GM12878 (cell line): ENCODE results near the gene MCF2L2. TPM values are rescaled to one million over a fixed set of nuclear protein-coding genes. Genes with fewer than 3 reads are reported as not detected.

Source experiments
- ATAC-seq: fragments of 200-7000 bp; cut with Tn5 transposase; 3 replicates; pipeline ENCODE4 v1.9.1; 2020; ENCODE audit warnings: mild to moderate bottlenecking, moderate library complexity
- BruUV-seq: library from RNA; stranded (reverse); fragments of 400-500 nt; replicated peaks from 2 replicates; lab custom pipeline; 2021; lab: Mats Ljungman, UMichigan
- CTCF ChIA-PET: fragments of 300-600 bp; sonication (Branson Sonifier 250); formaldehyde crosslinking; extraction: SDS; loops from one replicate; lab custom pipeline; 2021; ENCODE audit warnings: inconsistent platforms; lab: Yijun Ruan, JAX
- POLR2A ChIA-PET: fragments of 350-600 bp; formaldehyde crosslinking; extraction: SDS; loops from one replicate; lab custom pipeline; 2021; ENCODE audit warnings: inconsistent platforms; lab: Charles Lee
- RAD21 ChIA-PET: fragments of 300-600 bp; sonication (Branson Sonifier 250); formaldehyde crosslinking; loops from one replicate; lab custom pipeline; 2023; ENCODE audit warnings: antibody characterized with exemption; ENCODE audit not compliant: unreplicated experiment; lab: Charles Lee
- SMC1A ChIA-PET: fragments of 300-600 bp; sonication (Branson Sonifier 250); formaldehyde crosslinking; loops from one replicate; lab custom pipeline; 2023; ENCODE audit not compliant: unreplicated experiment, uncharacterized antibody; lab: Charles Lee
- DNase-seq: peaks from one replicate; pipeline ENCODE4 v3.0.0-alpha.2; 2011; ENCODE audit warnings: low read depth, low spot score
- FAIRE-seq: peaks from 3 replicates; lab custom pipeline; 2011; peaks lifted over from hg19 to GRCh38; lab: Jason Lieb, UNC
- H2AFZ ChIP-seq: 2 replicates; pipeline ENCODE4 v1.6.0; 2011; ENCODE audit warnings: low read depth, low read length, control low read depth; ENCODE audit not compliant: control insufficient read depth
- H3K27ac ChIP-seq: 2 replicates; pipeline ENCODE4 v1.5.1; 2011; ENCODE audit warnings: control low read depth; ENCODE audit not compliant: control insufficient read depth, insufficient read depth
- H3K27me3 ChIP-seq, 2 experiments: replicated peaks in 1 of 2; 2 replicates each; pipeline versions ENCODE4 v1.6.0 to v1.6.1; 2011; ENCODE audit warnings: low read length in 1 of 2; ENCODE audit not compliant: control insufficient read depth in 2 of 2, insufficient read depth in 2 of 2
- H3K36me3 ChIP-seq, 2 experiments: 2 replicates each; pipeline ENCODE4 v1.5.1; 2011; ENCODE audit warnings: low read length in 1 of 2; ENCODE audit not compliant: control insufficient read depth in 2 of 2, insufficient read depth in 2 of 2
- H3K4me1 ChIP-seq: 2 replicates; pipeline ENCODE4 v1.6.1; 2011; ENCODE audit warnings: mild to moderate bottlenecking, low read length, moderate library complexity, mixed read lengths; ENCODE audit not compliant: control insufficient read depth, insufficient read depth
- H3K4me2 ChIP-seq: 2 replicates; pipeline ENCODE4 v1.6.0; 2011; ENCODE audit warnings: control low read depth; ENCODE audit not compliant: control insufficient read depth, insufficient read depth
- H3K4me3 ChIP-seq: fragments of 200-600 bp; sonication (generic); 2 replicates; pipeline ENCODE4 v1.5.1; 2016
- H3K79me2 ChIP-seq: 2 replicates; pipeline ENCODE4 v1.6.0; 2011; ENCODE audit warnings: low read length; ENCODE audit not compliant: control insufficient read depth, insufficient read depth
- H3K9ac ChIP-seq: 2 replicates; pipeline ENCODE4 v1.8.0; 2011; ENCODE audit warnings: low read length, control low read depth, mixed read lengths; ENCODE audit not compliant: control insufficient read depth, insufficient read depth
- H3K9me3 ChIP-seq: replicated peaks from 3 replicates; pipeline ENCODE4 v1.5.1; 2011; ENCODE audit warnings: mild to moderate bottlenecking, low read length; ENCODE audit not compliant: control insufficient read depth, insufficient read depth
- H4K20me1 ChIP-seq: 2 replicates; pipeline ENCODE4 v1.6.0; 2011; ENCODE audit not compliant: control insufficient read depth, insufficient read depth
- BCL11A ChIP-seq: IDR thresholded peaks from 2 replicates; pipeline ENCODE4 v1.6.1; 2011; ENCODE audit warnings: low read depth, low read length
- BCL3 ChIP-seq: IDR thresholded peaks from 2 replicates; pipeline ENCODE4 v1.6.1; 2011; ENCODE audit warnings: borderline replicate concordance, low read depth, mild to moderate bottlenecking, moderate library complexity, low read length; ENCODE audit not compliant: insufficient read depth, poor library complexity, severe bottlenecking
- CBX3 ChIP-seq: fragments of 200-600 bp; sonication (generic); IDR thresholded peaks from 2 replicates; pipeline ENCODE4 v1.6.1; 2016; ENCODE audit warnings: low read depth, borderline replicate concordance
- CBX5 ChIP-seq: sonication (generic); IDR thresholded peaks from 2 replicates; pipeline ENCODE4 v1.6.1; 2016; ENCODE audit warnings: low read depth, moderate library complexity, mild to moderate bottlenecking, inconsistent platforms
- CHD4 ChIP-seq: fragments of 200-600 bp; sonication (generic); IDR thresholded peaks from 2 replicates; pipeline ENCODE4 v1.6.1; 2016; ENCODE audit warnings: mild to moderate bottlenecking
- CREB1 ChIP-seq: IDR thresholded peaks from 2 replicates; pipeline ENCODE4 v1.6.1; 2012; ENCODE audit warnings: low read depth, mild to moderate bottlenecking, inconsistent platforms
- E2F8 ChIP-seq: fragments of 450-650 bp; IDR thresholded peaks from 2 replicates; pipeline ENCODE4 v1.6.1; 2018; ENCODE audit warnings: mild to moderate bottlenecking, low read depth, moderate library complexity; ENCODE audit not compliant: partially characterized antibody
- HDAC2 ChIP-seq: fragments of 200-600 bp; sonication (generic); IDR thresholded peaks from 2 replicates; pipeline ENCODE4 v1.6.1; 2017
- IKZF2 ChIP-seq, 2 experiments: fragments of 450-650 bp; IDR thresholded peaks; 2 replicates each; pipeline ENCODE4 v1.6.1; 2017; ENCODE audit warnings: mild to moderate bottlenecking in 2 of 2, moderate library complexity in 2 of 2
- JUNB ChIP-seq: IDR thresholded peaks from 2 replicates; pipeline ENCODE4 v1.6.1; 2016; ENCODE audit warnings: antibody characterized with exemption, mild to moderate bottlenecking
- POLR2AphosphoS5 ChIP-seq: IDR thresholded peaks from 2 replicates; pipeline ENCODE4 v1.6.1; 2011; ENCODE audit warnings: mild to moderate bottlenecking, low read length, inconsistent platforms
- SUPT20H ChIP-seq: IDR thresholded peaks from 2 replicates; pipeline ENCODE4 v1.6.1; 2011; ENCODE audit warnings: low read depth, mild to moderate bottlenecking, low read length, moderate library complexity, borderline replicate concordance; ENCODE audit not compliant: control insufficient read depth
- ZBED1 ChIP-seq: IDR thresholded peaks from 2 replicates; pipeline ENCODE4 v1.6.1; 2016; ENCODE audit warnings: borderline replicate concordance
- in situ Hi-C: fragments of 300-500 bp; cut with MboI; formaldehyde crosslinking; loops from 9 replicates; pipeline ENCODE4 v1.14.3; 2018; ENCODE audit warnings: mixed read lengths
- intact Hi-C: fragments of 100-400 bp; cut with micrococcal nuclease; formaldehyde crosslinking; loops from one replicate; pipeline ENCODE4 v1.14.2; 2022; ENCODE audit not compliant: unreplicated experiment
- polyA plus RNA-seq, 11 experiments: library from polyadenylated mRNA; depleted of rRNA in 4 of 11; unstranded in 6 of 11; stranded (reverse) in 5 of 11; fragments of >200 nt; fragmentation: Nextera tagmentation in 4 of 11; fragmentation: Illumina TruSeq in 1 of 11; extraction: Ambion mirVana in 4 of 11; extraction: Trizol in 1 of 11; gene quantifications; 1 replicate in 1 of 11; 2 replicates in 10 of 11; pipeline versions ENCODE4 v1.2.1 to v1.2.3, GENCODE V29; 2011 to 2016; ENCODE audit warnings: inconsistent platforms in 2 of 11, missing spikeins in 2 of 11, low read depth in 1 of 11
- total RNA-seq, 4 experiments: library from RNA; depleted of rRNA in 3 of 4; stranded (reverse); fragments of >200 nt in 3 of 4; fragmentation: Illumina TruSeq in 1 of 4; extraction: Trizol in 1 of 4; gene quantifications; 2 replicates each; pipeline versions ENCODE4 v1.2.1 to v1.2.3, GENCODE V29; 2013 to 2021

MCF2L2 gene
- total and polyA plus RNA-seq, 10 of the 15 experiments (the other 5 are each of a cell fraction or from before 2014, with no cell fraction given): 0.37 to 2.8 (median 1.4) TPM

- no peak overlapping the region for H3K9ac ChIP-seq
- ChIA-PET RAD21 (no interaction called here), SMC1A (interaction anchor here (1.0 to 1.4 kb wide), 2 partner anchors 9 to 207 kb away, joined by 3 read pairs; no protein-coding TSS in a partner anchor), POLR2A (interaction anchor here (1.8 kb wide), 1 partner anchor 205 kb away, joined by 4 read pairs; no protein-coding TSS in a partner anchor), CTCF (interaction anchor here (1.7 to 2.3 kb wide), 3 partner anchors 9 to 268 kb away, joined by 4 to 6 read pairs (median 5); no protein-coding TSS in a partner anchor)
- ATAC-seq (peak; percentile 59), FAIRE-seq (no peak), DNase-seq (no peak)
- no peaks in the 10 kb centered on the region for H3K79me2 ChIP-seq
- intact Hi-C loops: no loop called here
- H3K4me3 ChIP-seq: no peak overlapping the region
- H3K36me3 ChIP-seq: no peaks in the 10 kb centered on the region
- H3K4me2 ChIP-seq: no peak overlapping the region
- H2AFZ ChIP-seq: no peak overlapping the region
- no peaks in the 10 kb centered on the region for H3K4me1 ChIP-seq
- TF ChIP-seq CBX3 (no peak), CREB1 (no peak), E2F8 (no peak), SUPT20H (no peak), HDAC2 (no peak), ZBED1 (no peak), BCL3 (no peak), JUNB (no peak), CHD4 (no peak), BCL11A (no peak), POLR2AphosphoS5 (no peak), IKZF2 (IDR thresholded peaks at IDR 0.05) (no peak), CBX5 (no peak)
- H3K27ac ChIP-seq: no peak overlapping the region
- no peaks in the 10 kb centered on the region for H3K9me3 ChIP-seq
- no TSS peak for BruUV-seq
- in situ Hi-C loops: loop anchor here (5.0 kb wide), 1 partner anchor 679 kb away; no protein-coding TSS in a partner anchor
- H4K20me1 ChIP-seq: no peaks in the 10 kb centered on the region
- no peaks in the 10 kb centered on the region for H3K27me3 ChIP-seq
Measured at GRCh38 chr3:183390844-183391243, 37.6 kb downstream of the MCF2L2 start.
